Measurements from ENCODE around the gene CTNNA3. TPM values are rescaled to one million over a fixed set of nuclear protein-coding genes. Genes with fewer than 3 reads are reported as not detected.

Gene CTNNA3
- total RNA-seq, 4 donors from 2014 or later: under 0.01 to 0.38 (median 0.27) TPM

GRCh38 chr10:66085906-66086305 lies 1610.1 kb downstream of the CTNNA3 start:
- TF ChIP-seq CTCF (IDR thresholded peaks at IDR 0.05; ENCODE audit: low read depth): no peak

DNA sequence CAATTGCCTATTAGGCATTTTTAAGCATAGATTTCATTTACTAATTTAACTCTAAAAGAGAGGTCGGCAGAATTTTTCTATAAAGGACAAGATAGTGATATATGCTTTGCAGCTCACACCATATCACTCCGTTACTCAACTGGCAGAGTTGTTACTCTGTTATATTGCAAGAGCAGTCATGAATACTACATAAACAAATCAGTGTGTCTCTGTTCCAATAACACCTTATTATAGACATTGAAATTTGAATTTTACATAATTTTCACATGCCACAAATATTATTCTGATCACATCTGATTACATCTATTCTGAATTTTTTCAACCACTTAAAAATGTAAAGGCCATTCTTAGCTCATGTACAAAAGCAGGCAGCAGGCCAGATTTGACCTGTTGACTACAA lies 1624.1 kb downstream of the CTNNA3 start:
- no peak for TF ChIP-seq CTCF (IDR thresholded peaks at IDR 0.05; ENCODE audit: low read depth)

- no peak for TF ChIP-seq CTCF (IDR thresholded peaks at IDR 0.05; ENCODE audit: low read depth)
These were observed 1637.4 kb downstream of the CTNNA3 start for GRCh38 chr10:66058594-66058993.

DNA sequence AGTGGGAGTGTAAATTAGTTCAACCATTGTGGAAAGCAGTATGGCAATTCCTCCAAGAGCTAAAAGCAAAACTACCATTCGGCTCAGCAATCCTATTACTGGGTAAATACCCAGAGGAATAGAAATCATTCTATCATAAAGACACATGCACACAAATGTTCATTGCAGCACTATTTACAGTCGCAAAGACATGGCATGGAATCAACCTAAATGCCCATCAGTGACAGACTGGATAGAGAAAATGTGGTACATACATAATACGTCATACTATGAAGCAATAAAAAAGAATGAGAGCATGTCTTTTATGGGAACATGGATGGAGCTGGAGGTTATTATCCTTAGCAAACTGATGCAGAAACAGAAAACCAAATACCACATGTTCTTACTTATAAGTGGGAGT lies 1646.7 kb downstream of the CTNNA3 start:
- no peak for TF ChIP-seq CTCF (IDR thresholded peaks at IDR 0.05; ENCODE audit: low read depth)

GRCh38 chr10:66045859-66046258 lies 1650.1 kb downstream of the CTNNA3 start:
- TF ChIP-seq CTCF (IDR thresholded peaks at IDR 0.05; ENCODE audit: low read depth): no peak

- TF ChIP-seq CTCF (IDR thresholded peaks at IDR 0.05; ENCODE audit: low read depth): no peak
These were observed 1654.2 kb downstream of the CTNNA3 start for GRCh38 chr10:66041771-66042170.

GRCh38 chr10:66038623-66039022 lies 1657.4 kb downstream of the CTNNA3 start:
- no peak for TF ChIP-seq CTCF (IDR thresholded peaks at IDR 0.05; ENCODE audit: low read depth)

All from subcutaneous adipose tissue (tissue), 4 donors.